Activated T-helper 17 cell treated with anti-CD3 and anti-CD28 coated beads, Interleukin-2, amount 50 U/mL, for 72 hours (primary cell): ENCODE measurements around the gene CLN6. TPM values are rescaled to one million over a fixed set of nuclear protein-coding genes. Genes with fewer than 3 reads are reported as not detected.

Source experiments
- ATAC-seq: fragments of 150-1000 bp; cut with Tn5 transposase; replicated peaks from 2 replicates; pipeline ENCODE4 v1.10.0; 2021; ENCODE audit warnings: mild to moderate bottlenecking, moderate library complexity
- H3K27ac Mint-ChIP-seq: one replicate; pipeline ENCODE4 v1.8.0; 2022; ENCODE audit warnings: mixed read lengths
- H3K27me3 Mint-ChIP-seq: one replicate; pipeline ENCODE4 v1.8.0; 2022; ENCODE audit warnings: mixed read lengths
- H3K36me3 Mint-ChIP-seq: one replicate; pipeline ENCODE4 v1.8.0; 2022; ENCODE audit warnings: low read depth, mild to moderate bottlenecking, mixed read lengths
- H3K4me1 Mint-ChIP-seq: one replicate; pipeline ENCODE4 v1.8.0; 2022; ENCODE audit warnings: mixed read lengths
- H3K4me3 Mint-ChIP-seq: one replicate; pipeline ENCODE4 v1.8.0; 2022; ENCODE audit warnings: mild to moderate bottlenecking, mixed read lengths
- H3K9me3 Mint-ChIP-seq: one replicate; pipeline ENCODE4 v1.8.0; 2022; ENCODE audit warnings: mixed read lengths
- total RNA-seq, 2 donors: library from RNA; stranded (reverse); gene quantifications; one replicate each; pipeline ENCODE4 v1.2.3, GENCODE V29; 2022

The CLN6 gene
- 10 to 100 TPM; 44.2 to 69.7 TPM for total RNA-seq

- Mint-ChIP-seq H3K4me1 (peaks cover 26% of the 10 kb centered on the region), H3K36me3 (peaks cover 10% of the 10 kb centered on the region), H3K4me3 (peak within 1 kb of the TSS; percentile 97), H3K27ac (peak within 1 kb of the TSS; percentile 90), H3K27me3 (peaks cover 3% of the 10 kb centered on the region), H3K9me3 (no peaks in the 10 kb centered on the region)
- peak; percentile 93 for ATAC-seq
Measured at GRCh38 chr15:68229386-68230156, at the start of gene CLN6. TSS of gene CLN6 (minus strand) at chr15:68229728. CDS start at chr15:68229584, 144 bp downstream.

DNA sequence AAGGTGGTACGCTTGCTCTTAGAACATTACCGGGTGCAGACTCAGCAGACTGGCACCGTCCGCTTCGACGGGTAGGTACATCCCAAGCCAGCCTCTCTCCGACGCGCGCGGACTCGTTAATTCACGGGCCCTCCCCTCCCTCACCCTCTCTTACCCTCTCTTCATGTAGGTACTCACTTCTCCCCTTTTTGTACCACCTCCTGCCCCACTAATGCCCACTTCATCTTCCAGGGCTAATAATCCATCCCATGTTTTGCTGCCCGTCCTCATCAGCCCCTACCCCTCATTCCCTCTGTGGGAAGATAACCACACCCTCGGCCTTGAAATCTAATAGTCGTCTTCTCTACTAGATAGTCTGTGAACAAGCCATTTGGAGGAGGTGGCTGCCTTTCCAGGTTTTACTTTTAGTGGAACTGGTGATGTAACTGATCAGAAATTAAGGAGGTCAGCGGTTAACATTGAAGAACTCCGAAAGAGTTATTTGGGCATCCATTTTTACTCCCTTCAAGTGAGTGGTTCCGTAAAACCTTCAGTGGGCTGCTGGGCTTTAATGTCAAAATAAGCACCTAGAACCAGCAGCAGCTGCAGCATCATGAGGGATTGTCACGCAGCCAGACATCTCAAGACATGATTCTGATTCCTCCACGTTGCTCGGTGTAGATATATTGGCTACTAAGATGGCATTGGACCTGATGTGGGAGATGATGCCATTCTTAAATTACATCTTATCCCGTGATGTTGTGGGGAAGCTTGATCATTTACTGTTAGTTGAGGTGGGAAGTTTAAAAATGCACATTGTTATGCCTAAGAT lies 49.3 kb upstream of the CLN6 start:
- Mint-ChIP-seq H3K4me1 (peaks cover 41% of the 10 kb centered on the region), H3K27ac (peak overlapping the region; percentile 95), H3K36me3 (peaks cover 35% of the 10 kb centered on the region), H3K27me3 (no peaks in the 10 kb centered on the region), H3K9me3 (no peaks in the 10 kb centered on the region), H3K4me3 (peak overlapping the region; percentile 89)
- peak; percentile 18 for ATAC-seq

GRCh38 chr15:68278345-68278594 lies 48.7 kb upstream of the CLN6 start:
- no peaks in the 10 kb centered on the region for H3K9me3 Mint-ChIP-seq
- H3K4me3 Mint-ChIP-seq, result peak overlapping the region; percentile 89
- peaks cover 41% of the 10 kb centered on the region for H3K4me1 Mint-ChIP-seq
- H3K36me3 Mint-ChIP-seq, result peaks cover 35% of the 10 kb centered on the region
- peak overlapping the region; percentile 95 for H3K27ac Mint-ChIP-seq
- ATAC-seq, result no peak
- no peaks in the 10 kb centered on the region for H3K27me3 Mint-ChIP-seq

DNA sequence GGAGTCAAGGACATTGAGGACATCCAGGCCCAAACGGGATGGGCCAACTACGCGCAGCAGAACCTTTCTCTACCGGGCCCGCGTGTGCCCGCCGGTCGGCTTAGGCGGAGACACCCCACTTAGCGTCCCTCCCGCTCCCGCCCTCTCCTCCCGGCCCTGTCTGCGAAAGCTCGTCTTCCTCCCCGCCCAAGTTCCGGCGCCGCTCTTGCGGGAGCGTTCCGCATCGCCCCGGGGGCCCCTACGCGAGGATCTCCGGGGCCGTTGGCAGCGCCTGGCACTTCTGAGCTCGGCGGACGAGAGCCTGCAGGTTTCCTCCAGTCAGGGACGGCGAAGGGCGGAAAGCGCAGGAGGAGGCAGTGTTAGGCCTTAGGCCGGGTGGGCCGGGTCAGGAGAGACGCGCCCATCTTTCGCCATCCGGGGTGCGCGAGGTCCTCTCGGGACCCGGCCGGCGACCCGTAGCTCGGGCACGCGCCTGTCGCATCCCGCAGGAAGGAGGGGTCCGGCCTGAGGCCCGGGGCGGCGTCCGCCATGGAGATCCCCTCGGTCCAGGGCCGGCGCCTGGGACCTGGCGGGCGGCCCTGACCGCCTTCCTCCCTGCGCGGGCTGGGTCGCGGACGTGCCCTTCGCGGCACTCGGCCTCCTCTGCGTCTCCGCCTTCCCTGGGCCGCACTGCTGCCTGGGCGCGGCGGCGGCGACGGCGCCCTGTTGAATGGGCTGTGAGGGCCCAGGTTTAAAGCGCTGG lies 48.2 kb upstream of the CLN6 start, which contains the start of gene FEM1B:
Gene FEM1B, plus strand, starts transcription at position 143 of the 742 bp plus-strand sequence. CDS start 673 bp downstream, outside the sequence.
- H3K27me3 Mint-ChIP-seq, result no peaks in the 10 kb centered on the region
- peak within 1 kb of the TSS; percentile 89 for H3K4me3 Mint-ChIP-seq
- H3K36me3 Mint-ChIP-seq, result peaks cover 35% of the 10 kb centered on the region
- no peaks in the 10 kb centered on the region for H3K9me3 Mint-ChIP-seq
- peaks cover 41% of the 10 kb centered on the region for H3K4me1 Mint-ChIP-seq
- peak within 1 kb of the TSS; percentile 99 for H3K27ac Mint-ChIP-seq
- ATAC-seq, result peak; percentile 81

DNA sequence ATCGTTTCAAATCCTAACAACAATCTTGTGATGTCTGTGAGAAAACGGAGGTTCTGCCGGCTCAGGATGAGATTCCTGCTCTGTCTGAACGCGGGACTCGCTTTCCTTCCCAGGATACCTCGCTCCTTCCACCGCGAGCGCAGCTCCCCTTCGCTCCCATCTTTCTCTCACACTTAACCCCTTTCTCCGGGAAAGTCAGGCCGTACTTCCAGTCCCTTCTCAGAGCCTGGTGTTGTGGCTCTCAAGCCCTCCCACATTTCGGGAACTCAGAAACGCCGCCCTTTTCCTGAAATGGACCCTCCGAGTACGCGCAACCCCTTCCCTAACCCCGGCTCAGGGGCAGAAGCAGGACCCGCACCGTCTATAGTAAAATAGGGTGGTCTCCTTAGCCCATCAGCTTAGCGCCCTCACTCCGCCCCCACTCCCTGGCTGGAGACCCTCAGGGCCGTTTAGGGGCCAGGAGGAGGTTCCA lies 47.6 kb upstream of the CLN6 start:
- peaks cover 39% of the 10 kb centered on the region for H3K4me1 Mint-ChIP-seq

DNA sequence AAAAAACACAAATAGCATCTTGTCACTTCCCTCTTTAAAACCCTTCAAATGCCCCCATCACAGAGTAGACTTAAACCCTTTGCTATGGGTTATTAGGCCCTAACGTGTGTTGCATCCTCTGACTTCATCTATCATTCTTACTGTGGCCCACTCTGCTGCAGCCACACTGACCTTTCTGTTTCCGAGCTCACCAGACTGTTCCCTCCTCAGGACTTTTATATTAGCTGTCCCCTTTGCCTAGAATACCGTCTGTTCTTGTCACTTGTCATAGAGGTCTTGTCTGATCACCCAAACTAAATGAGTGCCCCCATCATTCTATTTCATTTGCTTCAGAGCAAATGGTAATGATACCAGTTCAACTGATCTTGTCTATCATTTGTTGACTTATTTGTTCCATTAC lies 47.1 kb upstream of the CLN6 start:
- Mint-ChIP-seq H3K27ac (peak overlapping the region; percentile 99), H3K4me3 (peak overlapping the region; percentile 89), H3K36me3 (peaks cover 28% of the 10 kb centered on the region), H3K4me1 (peaks cover 34% of the 10 kb centered on the region), H3K9me3 (no peaks in the 10 kb centered on the region), H3K27me3 (no peaks in the 10 kb centered on the region)
- no peak for ATAC-seq

More for the DNA sequence above, 47.6 kb upstream of the CLN6 start:
- ATAC-seq, result peak; percentile 3
- H3K27me3 Mint-ChIP-seq, result no peaks in the 10 kb centered on the region
- H3K27ac Mint-ChIP-seq, result peak overlapping the region; percentile 99
- H3K36me3 Mint-ChIP-seq, result peaks cover 33% of the 10 kb centered on the region
- peak overlapping the region; percentile 89 for H3K4me3 Mint-ChIP-seq
- no peaks in the 10 kb centered on the region for H3K9me3 Mint-ChIP-seq

DNA sequence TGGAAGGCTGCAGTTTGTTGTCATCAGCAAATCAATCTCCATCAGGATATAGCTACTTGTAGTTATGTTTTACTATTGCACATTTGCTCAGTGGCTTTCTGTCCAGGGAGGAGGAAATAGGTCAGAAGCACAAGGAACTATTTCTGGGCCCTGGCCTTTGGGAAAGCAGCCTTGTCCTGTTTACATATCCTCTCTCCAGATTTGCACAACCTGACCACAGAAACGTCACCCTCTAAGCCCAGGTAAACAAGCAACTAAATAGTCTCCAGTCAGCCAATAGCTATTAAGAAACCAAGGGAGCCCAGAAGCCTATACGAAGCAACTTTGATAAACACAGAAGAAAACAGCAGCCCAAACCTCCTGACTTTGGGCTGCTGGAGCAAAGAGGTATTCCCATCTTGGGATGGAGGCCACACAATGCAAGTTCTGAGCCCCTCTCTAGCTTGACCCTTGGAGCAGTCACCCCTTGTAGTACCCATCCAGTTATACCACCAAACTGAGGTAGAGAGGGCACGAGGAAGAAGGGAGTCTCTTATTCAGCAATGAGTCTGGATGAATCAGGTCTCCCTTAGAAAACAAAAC lies 45.7 kb upstream of the CLN6 start:
- Mint-ChIP-seq H3K27me3 (no peaks in the 10 kb centered on the region), H3K4me3 (peak overlapping the region; percentile 89), H3K9me3 (no peaks in the 10 kb centered on the region), H3K36me3 (peaks cover 20% of the 10 kb centered on the region), H3K27ac (no peak overlapping the region), H3K4me1 (peaks cover 22% of the 10 kb centered on the region)
- no peak for ATAC-seq

DNA sequence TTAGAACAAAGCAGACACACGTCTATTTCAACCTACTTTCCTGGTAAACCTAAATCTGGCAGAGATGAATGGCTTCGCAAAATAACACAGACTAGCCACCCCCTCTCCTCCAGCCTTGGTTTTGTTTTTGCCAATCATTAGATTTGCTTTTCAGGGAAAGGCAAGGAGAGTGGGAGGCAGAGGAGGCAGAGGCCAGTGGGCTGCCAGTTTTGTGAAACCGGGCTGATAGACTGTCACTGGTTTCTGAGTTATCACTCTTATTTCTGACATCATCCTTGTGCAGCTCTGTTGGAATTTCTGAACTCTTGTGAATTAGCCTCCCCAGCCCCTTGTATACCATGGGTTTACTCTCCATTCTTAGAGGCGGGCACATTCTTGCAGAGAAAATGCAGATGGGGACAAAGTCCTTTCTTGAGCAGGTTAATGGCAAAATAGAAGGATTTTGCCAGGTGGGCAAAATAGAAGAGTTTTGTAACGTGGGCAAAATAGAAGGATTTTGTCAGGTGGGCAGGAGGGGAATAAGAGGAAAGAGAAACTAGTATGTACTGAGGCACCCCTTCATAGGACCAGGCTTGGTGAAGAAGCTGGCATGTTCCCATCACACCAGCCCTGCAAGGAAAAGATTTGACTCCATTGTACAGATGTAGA lies 44.8 kb upstream of the CLN6 start:
- Mint-ChIP-seq H3K27ac (no peak overlapping the region), H3K4me1 (peaks cover 15% of the 10 kb centered on the region), H3K27me3 (no peaks in the 10 kb centered on the region), H3K9me3 (no peaks in the 10 kb centered on the region), H3K36me3 (peaks cover 10% of the 10 kb centered on the region), H3K4me3 (no peak overlapping the region)
- no peak for ATAC-seq

DNA sequence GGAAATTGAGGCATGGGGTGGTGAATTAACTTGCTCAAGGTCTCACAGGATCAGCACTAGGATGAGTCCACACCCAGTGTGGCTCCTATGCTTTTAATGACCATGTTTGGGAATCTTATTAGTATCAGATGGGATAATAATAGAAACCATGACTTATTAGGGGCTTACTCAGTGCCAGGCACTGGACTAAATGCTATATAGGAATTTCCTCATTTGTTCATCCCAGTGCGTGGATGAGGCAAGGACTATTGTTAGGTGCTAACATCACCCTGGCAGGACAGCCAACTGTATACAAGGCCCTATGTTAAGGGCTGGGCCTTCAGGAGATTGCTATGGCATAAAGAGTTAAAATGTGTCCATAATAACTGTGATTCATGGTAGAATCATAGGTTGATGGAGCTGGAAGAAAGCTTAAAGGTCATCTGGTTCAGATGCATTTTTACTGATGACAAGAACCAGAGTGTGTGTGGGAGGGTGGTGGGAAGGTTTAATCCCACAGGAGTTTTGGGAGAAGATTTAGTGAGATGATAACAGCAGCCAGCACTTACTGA lies 43.3 kb upstream of the CLN6 start:
- Mint-ChIP-seq H3K9me3 (no peaks in the 10 kb centered on the region), H3K27me3 (peaks cover 2% of the 10 kb centered on the region), H3K4me1 (peaks cover 15% of the 10 kb centered on the region), H3K4me3 (no peak overlapping the region), H3K36me3 (no peaks in the 10 kb centered on the region), H3K27ac (peak overlapping the region; percentile 55)
- ATAC-seq, result no peak

DNA sequence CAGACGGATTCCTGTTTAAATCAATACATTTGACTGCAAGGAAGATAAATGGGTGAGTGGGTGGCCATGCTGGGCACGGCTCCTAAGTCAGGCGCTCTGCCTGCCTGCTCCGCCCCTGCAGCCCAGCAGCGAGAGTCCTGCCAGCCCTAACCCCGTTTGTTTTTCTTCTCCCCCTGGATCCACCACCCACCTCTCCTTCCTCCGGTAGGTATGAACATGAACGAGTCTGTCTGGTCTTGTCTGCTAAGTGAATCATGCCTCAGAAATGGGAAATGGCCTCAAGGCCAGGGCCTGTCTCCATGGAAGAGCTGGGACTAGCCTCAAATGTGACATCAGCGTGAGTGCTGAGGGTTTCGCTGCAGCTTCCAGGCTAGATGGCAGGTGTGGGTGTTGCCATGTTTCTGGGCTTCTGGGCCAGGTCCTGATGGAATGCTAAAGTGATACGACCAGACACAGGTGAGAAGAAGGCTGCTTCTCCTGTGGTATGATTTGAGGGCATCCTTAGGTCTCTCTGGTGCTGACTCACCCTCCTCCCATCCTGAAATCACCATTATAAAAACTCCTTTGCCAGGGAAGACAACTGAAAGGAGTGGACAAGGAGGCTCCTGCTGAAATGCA lies 42.4 kb upstream of the CLN6 start:
- H3K27me3 Mint-ChIP-seq, result peaks cover 5% of the 10 kb centered on the region
- H3K27ac Mint-ChIP-seq, result no peak overlapping the region

DNA sequence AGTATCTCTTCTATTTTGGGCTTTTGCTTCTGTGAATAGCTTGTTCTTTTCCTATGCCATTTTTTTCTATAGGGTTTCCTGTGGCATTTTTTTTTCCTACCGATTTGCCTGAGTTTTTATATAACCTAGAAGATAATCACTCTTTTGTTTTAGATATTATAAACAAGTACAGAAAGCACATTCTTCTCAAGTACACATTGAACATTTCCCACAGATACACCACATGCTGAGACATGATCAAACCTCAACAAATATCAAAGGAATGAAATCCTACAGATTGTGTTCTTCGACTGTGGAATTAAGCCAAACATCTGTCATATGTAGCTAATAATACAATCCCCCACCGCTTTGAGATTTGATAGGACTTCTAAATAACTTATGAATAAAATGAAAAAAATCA lies 38.9 kb upstream of the CLN6 start:
- H3K27me3 Mint-ChIP-seq, result peaks cover 21% of the 10 kb centered on the region
- no peak for ATAC-seq
- no peaks in the 10 kb centered on the region for H3K9me3 Mint-ChIP-seq
- no peaks in the 10 kb centered on the region for H3K36me3 Mint-ChIP-seq
- no peak overlapping the region for H3K27ac Mint-ChIP-seq
- H3K4me3 Mint-ChIP-seq, result no peak overlapping the region
- H3K4me1 Mint-ChIP-seq, result no peaks in the 10 kb centered on the region

More for the DNA sequence above, 42.4 kb upstream of the CLN6 start:
- Mint-ChIP-seq H3K36me3 (no peaks in the 10 kb centered on the region), H3K4me1 (peaks cover 12% of the 10 kb centered on the region), H3K4me3 (no peak overlapping the region), H3K9me3 (no peaks in the 10 kb centered on the region)
- ATAC-seq, result no peak

DNA sequence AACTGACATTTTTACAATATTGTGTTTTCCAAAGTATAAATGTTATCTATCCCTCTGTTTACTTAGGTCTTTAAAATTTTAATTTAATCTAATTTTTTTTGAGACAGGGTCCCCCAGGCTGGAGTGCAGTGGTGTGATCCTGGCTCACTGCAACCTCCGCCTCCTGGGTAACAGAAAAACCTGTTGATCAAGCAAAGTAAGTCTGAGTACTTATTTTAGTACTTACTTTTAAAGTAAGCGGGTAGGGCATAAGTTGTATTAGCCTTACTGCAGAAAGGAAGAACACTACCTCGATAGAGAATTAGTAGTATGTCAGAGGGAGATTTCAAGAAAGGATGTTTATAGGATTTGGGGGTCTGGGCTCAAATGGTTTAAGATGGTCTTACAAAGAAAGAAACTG lies 36.1 kb upstream of the CLN6 start:
- H3K27me3 Mint-ChIP-seq, result peaks cover 24% of the 10 kb centered on the region
- ATAC-seq, result no peak
- H3K9me3 Mint-ChIP-seq, result no peaks in the 10 kb centered on the region
- H3K27ac Mint-ChIP-seq, result no peak overlapping the region
- H3K4me3 Mint-ChIP-seq, result no peak overlapping the region
- no peaks in the 10 kb centered on the region for H3K4me1 Mint-ChIP-seq
- no peaks in the 10 kb centered on the region for H3K36me3 Mint-ChIP-seq

DNA sequence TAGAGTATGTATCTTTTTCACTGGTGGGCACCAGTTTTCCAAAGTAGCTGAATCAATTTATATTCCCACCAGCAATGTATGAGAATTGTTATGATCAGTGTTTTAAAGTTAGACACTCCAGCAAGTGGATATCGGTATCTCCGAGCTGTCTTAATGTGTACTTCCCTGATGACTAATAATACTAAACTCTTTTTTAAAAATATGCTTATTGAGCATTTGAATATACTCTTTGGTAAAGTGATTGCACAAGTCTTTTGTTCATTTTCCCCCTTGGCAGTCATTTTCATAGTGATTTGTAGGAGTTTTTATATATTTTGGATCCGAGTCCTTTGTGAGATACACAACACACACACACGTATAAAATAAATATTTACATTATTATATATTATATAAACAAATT lies 35.6 kb upstream of the CLN6 start:
- no peaks in the 10 kb centered on the region for H3K36me3 Mint-ChIP-seq
- no peak for ATAC-seq
- H3K27ac Mint-ChIP-seq, result no peak overlapping the region
- H3K27me3 Mint-ChIP-seq, result peaks cover 24% of the 10 kb centered on the region
- H3K9me3 Mint-ChIP-seq, result no peaks in the 10 kb centered on the region
- H3K4me3 Mint-ChIP-seq, result no peak overlapping the region
- H3K4me1 Mint-ChIP-seq, result no peaks in the 10 kb centered on the region
